Esophagus muscularis mucosa (tissue), 4 donors: ENCODE measurements around the gene MR1. TPM values are rescaled to one million over a fixed set of nuclear protein-coding genes. Genes with fewer than 3 reads are reported as not detected.
"Not testable (repeated sequence)": the region's sequence is repeated elsewhere in the genome, so short reads cannot be mapped to it uniquely, and the experiment has no call there.

Experiments
- DNase-seq: peaks from one replicate; pipeline ENCODE4 v3.0.0-alpha.2; 2017; ENCODE audit errors: extremely low spot score
- H3K27ac ChIP-seq, 4 donors: fragments of 200-600 bp; sonication (generic); replicated peaks in 1 of 4; 1 replicate in 3 of 4; 2 replicates in 1 of 4; pipeline ENCODE4 v1.5.1; 2016 to 2019; ENCODE audit warnings: mild to moderate bottlenecking in 1 of 4
- H3K27me3 ChIP-seq, 4 donors: fragments of 200-600 bp; sonication (generic); one replicate each; pipeline versions ENCODE4 v1.5.1 to v1.6.0; 2016 to 2019
- H3K36me3 ChIP-seq, 4 donors: fragments of 200-600 bp; sonication (generic); one replicate each; pipeline ENCODE4 v1.5.1; 2016 to 2019
- H3K4me1 ChIP-seq, 4 donors: fragments of 200-600 bp; sonication (generic); one replicate each; pipeline ENCODE4 v1.5.1; 2016 to 2019
- H3K4me3 ChIP-seq, 4 donors: fragments of 200-600 bp; sonication (generic); 1 replicate in 2 of 4; 2 replicates in 2 of 4; pipeline ENCODE4 v1.5.1; 2016 to 2019; ENCODE audit warnings: mild to moderate bottlenecking in 4 of 4, moderate library complexity in 1 of 4
- H3K9me3 ChIP-seq, 4 donors: fragments of 200-600 bp; sonication (generic); 1 replicate in 3 of 4; 2 replicates in 1 of 4; pipeline ENCODE4 v1.5.1; 2016 to 2019
- CTCF ChIP-seq, 3 experiments: fragments of 200-600 bp in 2 of 3; fragments of 450-650 bp in 1 of 3; sonication (generic) in 2 of 3; IDR thresholded peaks; one replicate each; pipeline ENCODE4 v1.5.1; 2017 to 2019; ENCODE audit warnings: antibody characterized with exemption in 3 of 3, mild to moderate bottlenecking in 2 of 3, moderate library complexity in 1 of 3
- EP300 ChIP-seq: sonication (generic); formaldehyde crosslinking; IDR thresholded peaks from one replicate; pipeline ENCODE4 v1.6.1; 2017; ENCODE audit warnings: antibody characterized with exemption
- POLR2A ChIP-seq: fragments of 450-650 bp; IDR thresholded peaks from one replicate; pipeline ENCODE4 v1.6.1; 2017; ENCODE audit warnings: antibody characterized with exemption, moderate library complexity, mild to moderate bottlenecking, low read depth
- POLR2AphosphoS5 ChIP-seq, 2 donors: sonication (generic); formaldehyde crosslinking; IDR thresholded peaks; one replicate each; pipeline ENCODE4 v1.6.1; 2017; ENCODE audit warnings: antibody characterized with exemption in 2 of 2
- WGBS: methylation state at CpG from one replicate; pipeline ENCODE4 v1.1.5; 2018; 5-methylcytosine and 5-hydroxymethylcytosine counted together
- intact Hi-C: fragments of 100-400 bp; cut with DNase I; formaldehyde crosslinking; loops from one replicate; pipeline ENCODE4 v1.15.1; 2023
- total RNA-seq, 4 donors: library from RNA; depleted of rRNA; stranded (reverse); fragments of >200 nt; gene quantifications; one replicate each; pipeline versions ENCODE4 v1.1.0 to v1.2.1, GENCODE V29; 2016

Gene MR1
- total RNA-seq, 4 donors from 2014 or later, result 10.8 to 23.5 (median 15.4) TPM

- no peak for DNase-seq
- Histone ChIP-seq H3K4me3 (no peak overlapping the region), H3K27ac (no peak overlapping the region), H3K27me3 (no peaks in the 10 kb centered on the region), H3K36me3 (peaks cover 0 to 24% (median 12%) of the 10 kb centered on the region in 4 donors), H3K4me1 (peaks cover 5 to 14% (median 12%) of the 10 kb centered on the region in 4 donors), H3K9me3 (no peaks in the 10 kb centered on the region)
- 83% methylated on average over 5 of the region's 5 CpGs for WGBS
- TF ChIP-seq CTCF (IDR thresholded peaks at IDR 0.05), result no peak
- no peak for TF ChIP-seq EP300
- no peak for TF ChIP-seq POLR2A
- TF ChIP-seq POLR2AphosphoS5 (IDR thresholded peaks at IDR 0.05), result no peak
- intact Hi-C loops, result no loop called here
These were observed 10.7 kb downstream of the MR1 start for GRCh38 chr1:181044449-181044966.

- intact Hi-C loops, H3K4me3 ChIP-seq, H3K9me3 ChIP-seq, H3K27ac ChIP-seq, H3K27me3 ChIP-seq, DNase-seq: not testable (repeated sequence)
- peaks cover 5 to 11% (median 9%) of the 10 kb centered on the region in 4 donors for H3K4me1 ChIP-seq
- H3K36me3 ChIP-seq, result peaks cover 0 to 30% (median 12%) of the 10 kb centered on the region in 4 donors
- 100% methylated on average over 4 of the region's 22 CpGs for WGBS
These were observed 12.2 kb downstream of the MR1 start for GRCh38 chr1:181045946-181046345.

DNA sequence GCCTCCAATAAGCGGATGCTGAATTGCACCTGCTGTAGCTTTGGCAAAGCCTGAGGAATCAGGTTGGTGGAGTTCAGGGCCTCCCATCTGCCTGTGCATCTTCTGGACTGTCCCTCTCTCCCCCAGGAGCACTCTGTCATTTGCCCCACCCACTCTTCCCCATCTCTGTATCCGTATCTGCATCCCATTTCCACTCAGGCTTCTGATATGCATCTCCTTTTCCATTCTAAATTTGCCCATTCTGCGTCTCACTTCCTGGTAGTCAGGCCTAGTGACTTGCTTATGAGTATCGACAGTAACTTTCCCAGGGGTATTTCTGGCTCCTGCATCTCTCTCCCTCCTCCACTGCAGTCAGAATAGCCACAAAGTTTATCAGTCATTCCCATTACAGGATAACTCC is 15.6 kb downstream of the MR1 start:
- H3K4me3 ChIP-seq, result no peak overlapping the region
- peaks cover 0 to 40% (median 15%) of the 10 kb centered on the region in 4 donors for H3K36me3 ChIP-seq
- no peaks in the 10 kb centered on the region for H3K4me1 ChIP-seq
- no peak for DNase-seq
- no peaks in the 10 kb centered on the region for H3K9me3 ChIP-seq
- intact Hi-C loops, result no loop called here
- 85% methylated on average over 4 of the region's 4 CpGs for WGBS
- TF ChIP-seq CTCF (IDR thresholded peaks at IDR 0.05) (no peak), POLR2A (no peak), POLR2AphosphoS5 (IDR thresholded peaks at IDR 0.05) (no peak), EP300 (no peak)
- H3K27me3 ChIP-seq, result no peaks in the 10 kb centered on the region
- no peak overlapping the region for H3K27ac ChIP-seq

DNA sequence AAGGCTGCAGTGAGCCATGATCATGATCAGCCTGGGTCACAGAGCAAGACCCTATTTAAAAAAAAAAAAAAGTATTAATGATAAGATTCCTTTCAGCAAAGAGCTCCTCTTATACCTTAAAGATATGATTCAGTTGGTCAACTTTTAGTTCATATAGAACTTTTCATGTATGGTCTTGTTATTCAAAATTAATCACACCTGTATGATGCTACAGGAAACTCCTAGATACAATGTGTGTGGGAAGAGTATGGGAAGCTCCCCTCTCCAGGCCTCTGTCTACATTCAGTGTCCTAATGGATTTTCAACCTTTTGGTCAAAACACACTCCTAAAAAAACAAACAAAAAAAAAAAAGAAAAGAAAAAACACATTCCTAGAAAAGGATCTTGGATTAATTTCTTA is 17.1 kb downstream of the MR1 start:
- no peaks in the 10 kb centered on the region for H3K27me3 ChIP-seq
- peaks cover 0 to 36% (median 18%) of the 10 kb centered on the region in 4 donors for H3K36me3 ChIP-seq
- intact Hi-C loops, result no loop called here
- no peaks in the 10 kb centered on the region for H3K4me1 ChIP-seq
- no peak for DNase-seq
- H3K27ac ChIP-seq, result no peak overlapping the region
- H3K4me3 ChIP-seq, result no peak overlapping the region
- H3K9me3 ChIP-seq, result no peaks in the 10 kb centered on the region
- TF ChIP-seq POLR2AphosphoS5 (IDR thresholded peaks at IDR 0.05) (no peak), POLR2A (no peak), EP300 (no peak), CTCF (IDR thresholded peaks at IDR 0.05) (no peak)

DNA sequence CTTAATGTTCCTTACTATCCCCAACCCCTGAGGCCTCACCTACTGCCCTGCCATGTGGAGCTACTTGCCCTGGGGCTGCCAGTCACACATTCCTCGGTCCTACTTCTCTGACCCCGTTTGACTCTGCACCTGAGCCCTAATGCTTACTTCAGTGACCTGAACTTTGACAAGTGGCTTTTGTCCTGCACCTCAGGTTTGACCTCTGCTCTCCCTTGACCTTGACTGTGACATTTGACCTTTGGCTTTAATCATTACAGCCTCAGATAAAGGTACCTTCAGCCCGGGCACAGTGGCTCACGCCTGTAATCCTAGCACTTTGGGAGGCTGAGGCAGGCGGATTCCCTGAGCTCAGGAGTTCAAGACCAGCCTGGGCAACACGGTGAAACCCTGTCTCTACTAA is 22.8 kb downstream of the MR1 start:
- intact Hi-C loops, result no loop called here
- peaks cover 4 to 24% (median 13%) of the 10 kb centered on the region in 4 donors for H3K4me1 ChIP-seq

More for the DNA sequence above, 22.8 kb downstream of the MR1 start:
- WGBS, result 86% methylated on average over 6 of the region's 6 CpGs
- Histone ChIP-seq H3K36me3 (peaks cover 0 to 12% (median 7%) of the 10 kb centered on the region in 4 donors), H3K9me3 (peaks cover 0 to 8% (median 0%) of the 10 kb centered on the region in 4 donors), H3K27me3 (no peaks in the 10 kb centered on the region), H3K4me3 (no peak overlapping the region), H3K27ac (peak overlapping the region in 3 of 4 donors; percentile 26 to 48 (median 29))
- no peak for DNase-seq
- TF ChIP-seq CTCF (IDR thresholded peaks at IDR 0.05) (no peak), POLR2A (no peak), EP300 (no peak), POLR2AphosphoS5 (IDR thresholded peaks at IDR 0.05) (no peak)
